HCT116 (cell line): ENCODE measurements around the gene NOXO1. TPM values are rescaled to one million over a fixed set of nuclear protein-coding genes. Genes with fewer than 3 reads are reported as not detected.

Source experiments
- ATAC-seq: fragments of 200-7000 bp; cut with Tn5 transposase; 2 replicates; pipeline ENCODE4 v1.9.1; 2020; ENCODE audit warnings: mild to moderate bottlenecking, moderate library complexity
- BruUV-seq: library from RNA; stranded (reverse); fragments of 400-500 nt; replicated peaks from 2 replicates; lab custom pipeline; 2021; lab: Mats Ljungman, UMichigan
- CTCF ChIA-PET: fragments of 300-600 bp; sonication (Branson Sonifier 250); formaldehyde crosslinking; loops from one replicate; lab custom pipeline; 2021; ENCODE audit warnings: antibody characterized with exemption; lab: Charles Lee
- POLR2A ChIA-PET: fragments of 300-600, 350-600 bp; sonication (Branson Sonifier 250); formaldehyde crosslinking; loops from one replicate; lab custom pipeline; 2021; ENCODE audit warnings: antibody characterized with exemption; lab: Charles Lee
- RAD21 ChIA-PET, 2 experiments: fragments of 300-600 bp; sonication (Branson Sonifier 250); formaldehyde crosslinking; loops; one replicate each; lab custom pipeline; 2023; ENCODE audit warnings: low total read pairs in 2 of 2; ENCODE audit not compliant: uncharacterized antibody in 2 of 2, unreplicated experiment in 2 of 2, low non-redundant PET in 1 of 2; lab: Charles Lee
- DNase-seq: peaks from one replicate; pipeline ENCODE4 v3.0.0-alpha.2; 2010; ENCODE audit warnings: low read depth, low spot score
- H2AFZ ChIP-seq: fragments of 200-600 bp; shearing (Covaris generic), sonication (generic); 2 replicates; pipeline ENCODE4 v1.6.1; 2017; ENCODE audit warnings: low read depth, mixed run types, mixed read lengths, antibody characterized with exemption, low read length; ENCODE audit not compliant: poor library complexity, severe bottlenecking
- H3K27ac ChIP-seq: 2 replicates; pipeline ENCODE4 v1.5.1; 2012; ENCODE audit warnings: low read depth, low read length
- H3K27me3 ChIP-seq: fragments of 200-600 bp; sonication (generic); 2 replicates; pipeline ENCODE4 v1.6.1; 2016; ENCODE audit warnings: mixed run types, low read length, mixed read lengths; ENCODE audit not compliant: insufficient read depth
- H3K36me3 ChIP-seq, 2 experiments: fragments of 200-500 bp in 1 of 2; fragments of 200-600 bp in 1 of 2; sonication (Bioruptor generic) in 1 of 2; sonication (generic) in 1 of 2; 2 replicates each; pipeline versions ENCODE4 v1.5.1 to v1.6.1; 2014 to 2016; ENCODE audit warnings: low read length in 2 of 2, inconsistent platforms in 1 of 2, mixed read lengths in 1 of 2, mixed run types in 1 of 2; ENCODE audit not compliant: insufficient read depth in 2 of 2, control insufficient read depth in 1 of 2
- H3K4me1 ChIP-seq, 2 experiments: fragments of 200-600 bp in 1 of 2; sonication (generic) in 1 of 2; 2 replicates each; pipeline versions ENCODE4 v1.5.1 to v1.6.1; 2012 to 2017; ENCODE audit warnings: low read length in 2 of 2, inconsistent platforms in 1 of 2, mild to moderate bottlenecking in 1 of 2, mixed read lengths in 1 of 2, mixed run types in 1 of 2, moderate library complexity in 1 of 2; ENCODE audit not compliant: insufficient read depth in 2 of 2, control insufficient read depth in 1 of 2
- H3K4me2 ChIP-seq: fragments of 200-600 bp; sonication (generic); 2 replicates; pipeline ENCODE4 v1.6.1; 2017; ENCODE audit warnings: mixed run types, low read length, mixed read lengths
- H3K4me3 ChIP-seq, 2 experiments: fragments of 200-600 bp in 1 of 2; sonication (generic) in 1 of 2; replicated peaks in 1 of 2; 2 replicates each; pipeline ENCODE4 v1.5.1; 2011 to 2016; ENCODE audit warnings: low read length in 2 of 2, control low read depth in 1 of 2, low read depth in 1 of 2, mild to moderate bottlenecking in 1 of 2, mixed read lengths in 1 of 2, mixed run types in 1 of 2
- H3K79me2 ChIP-seq: fragments of 200-600 bp; sonication (generic); 2 replicates; pipeline ENCODE4 v1.6.1; 2017; ENCODE audit warnings: mild to moderate bottlenecking, mixed run types, low read length, moderate library complexity, mixed read lengths; ENCODE audit not compliant: insufficient read depth
- H3K9ac ChIP-seq: fragments of 200-600 bp; sonication (generic); 2 replicates; pipeline ENCODE4 v1.6.1; 2016; ENCODE audit warnings: low read length, mixed read lengths
- H3K9me2 ChIP-seq: fragments of 200-600 bp; sonication (generic), shearing (Covaris generic); 2 replicates; pipeline ENCODE4 v1.6.1; 2017; ENCODE audit warnings: mixed run types, mild to moderate bottlenecking, moderate library complexity; ENCODE audit not compliant: insufficient read depth
- H3K9me3 ChIP-seq, 2 experiments: fragments of 200-500 bp in 1 of 2; fragments of 200-600 bp in 1 of 2; sonication (Bioruptor generic) in 1 of 2; sonication (generic) in 1 of 2; 2 replicates each; pipeline ENCODE4 v1.6.1; 2014 to 2017; ENCODE audit warnings: low read length in 2 of 2, mixed read lengths in 2 of 2, inconsistent platforms in 1 of 2, low read depth in 1 of 2, mild to moderate bottlenecking in 1 of 2, mixed run types in 1 of 2, moderate library complexity in 1 of 2; ENCODE audit not compliant: control insufficient read depth in 1 of 2, insufficient read depth in 1 of 2
- H4K20me1 ChIP-seq: fragments of 200-600 bp; sonication (generic), shearing (Covaris generic); 2 replicates; pipeline ENCODE4 v1.6.1; 2017; ENCODE audit warnings: mixed run types, mild to moderate bottlenecking, moderate library complexity; ENCODE audit not compliant: insufficient read depth
- EZH2 ChIP-seq: fragments of 200-600 bp; sonication (generic); IDR thresholded peaks from 2 replicates; pipeline ENCODE4 v1.6.1; 2017; ENCODE audit warnings: antibody characterized with exemption, mixed run types
- EZH2phosphoT487 ChIP-seq: fragments of 200-600 bp; IDR thresholded peaks from 2 replicates; pipeline ENCODE4 v1.6.1; 2018; ENCODE audit warnings: antibody characterized with exemption, borderline replicate concordance
- JUND ChIP-seq: IDR thresholded peaks from 2 replicates; pipeline ENCODE4 v1.6.1; 2012
- TCF7L2 ChIP-seq: IDR thresholded peaks from 2 replicates; pipeline ENCODE4 v1.7.0; 2011; ENCODE audit warnings: borderline replicate concordance, inconsistent platforms; ENCODE audit not compliant: insufficient read depth, insufficient read length; ENCODE audit errors: extremely low read depth
- YY1 ChIP-seq: IDR thresholded peaks from 2 replicates; pipeline ENCODE4 v1.6.1; 2011; ENCODE audit warnings: low read length, low read depth, moderate library complexity, mild to moderate bottlenecking; ENCODE audit not compliant: insufficient replicate concordance; ENCODE audit errors: extremely low read depth
- intact Hi-C: fragments of 100-400 bp; cut with micrococcal nuclease; formaldehyde crosslinking; loops from 2 replicates; pipeline ENCODE4 v1.10.0; 2022
- total RNA-seq: library from RNA; stranded (reverse); gene quantifications from one replicate; pipeline ENCODE4 v1.2.1, GENCODE V29; 2021; ENCODE audit not compliant: unreplicated experiment
- TF ChIP-seq, protein P1 (sequence below): IDR thresholded peaks from 2 replicates; pipeline ENCODE4 v1.6.1; 2012
- TF ChIP-seq, protein P2 (sequence below): IDR thresholded peaks from 2 replicates; pipeline ENCODE4 v1.6.1; 2011; ENCODE audit warnings: mild to moderate bottlenecking, low read length, moderate library complexity; ENCODE audit not compliant: insufficient replicate concordance; ENCODE audit errors: extremely low read depth

NOXO1 gene
- total RNA-seq, 1 experiment from 2014 or later, result 10.0 TPM

DNA sequence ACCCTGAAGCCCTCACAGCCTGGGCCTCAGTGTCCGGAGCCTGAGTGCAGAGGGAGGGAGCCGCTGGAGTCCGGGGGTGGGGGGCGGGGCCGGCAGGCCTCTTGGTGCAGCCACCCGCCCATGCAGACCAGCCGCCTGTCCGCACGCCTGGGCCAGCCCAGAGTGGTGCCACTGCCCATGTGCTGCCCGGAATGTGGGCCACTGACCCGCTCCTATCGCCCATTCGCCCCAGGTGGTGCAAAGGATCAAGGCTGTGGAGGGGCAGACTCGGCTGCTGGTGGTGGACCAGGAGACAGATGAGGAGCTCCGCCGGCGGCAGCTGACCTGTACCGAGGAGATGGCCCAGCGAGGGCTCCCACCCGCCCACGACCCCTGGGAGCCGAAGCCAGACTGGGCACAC, 48.1 kb upstream of the NOXO1 start:
- ATAC-seq, result no peak
- no peak for DNase-seq
- BruUV-seq, result no TSS peak
- no peaks in the 10 kb centered on the region for H3K27me3 ChIP-seq
- H3K4me2 ChIP-seq, result no peak overlapping the region
- H3K9ac ChIP-seq, result no peak overlapping the region
- no peaks in the 10 kb centered on the region for H4K20me1 ChIP-seq
- POLR2A ChIA-PET, result no interaction called here
- H3K27ac ChIP-seq, result no peak overlapping the region
- CTCF ChIA-PET, result no interaction called here
- intact Hi-C loops, result loop anchor here (10.0 kb wide), 1 partner anchor 225 kb away; the partner anchor contains the start of gene ECI1
- no peaks in the 10 kb centered on the region for H3K36me3 ChIP-seq
- no peaks in the 10 kb centered on the region for H3K9me2 ChIP-seq
- TF ChIP-seq, protein P1, sequence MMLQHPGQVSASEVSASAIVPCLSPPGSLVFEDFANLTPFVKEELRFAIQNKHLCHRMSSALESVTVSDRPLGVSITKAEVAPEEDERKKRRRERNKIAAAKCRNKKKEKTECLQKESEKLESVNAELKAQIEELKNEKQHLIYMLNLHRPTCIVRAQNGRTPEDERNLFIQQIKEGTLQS, result no peak
- TF ChIP-seq JUND (no peak), YY1 (no peak), EZH2 (no peak), TCF7L2 (no peak), EZH2phosphoT487 (no peak)
- TF ChIP-seq, protein P2, sequence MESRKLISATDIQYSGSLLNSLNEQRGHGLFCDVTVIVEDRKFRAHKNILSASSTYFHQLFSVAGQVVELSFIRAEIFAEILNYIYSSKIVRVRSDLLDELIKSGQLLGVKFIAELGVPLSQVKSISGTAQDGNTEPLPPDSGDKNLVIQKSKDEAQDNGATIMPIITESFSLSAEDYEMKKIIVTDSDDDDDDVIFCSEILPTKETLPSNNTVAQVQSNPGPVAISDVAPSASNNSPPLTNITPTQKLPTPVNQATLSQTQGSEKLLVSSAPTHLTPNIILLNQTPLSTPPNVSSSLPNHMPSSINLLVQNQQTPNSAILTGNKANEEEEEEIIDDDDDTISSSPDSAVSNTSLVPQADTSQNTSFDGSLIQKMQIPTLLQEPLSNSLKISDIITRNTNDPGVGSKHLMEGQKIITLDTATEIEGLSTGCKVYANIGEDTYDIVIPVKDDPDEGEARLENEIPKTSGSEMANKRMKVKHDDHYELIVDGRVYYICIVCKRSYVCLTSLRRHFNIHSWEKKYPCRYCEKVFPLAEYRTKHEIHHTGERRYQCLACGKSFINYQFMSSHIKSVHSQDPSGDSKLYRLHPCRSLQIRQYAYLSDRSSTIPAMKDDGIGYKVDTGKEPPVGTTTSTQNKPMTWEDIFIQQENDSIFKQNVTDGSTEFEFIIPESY, result no peak
- RAD21 ChIA-PET, result interaction anchor here in 1 of 2 experiments (0.7 kb wide), 1 partner anchor 174 kb away, joined by 4 read pairs; no protein-coding TSS in a partner anchor
- H3K79me2 ChIP-seq, result peaks cover 14% of the 10 kb centered on the region; the same call in 1 of the 2 replicates
- no peak overlapping the region for H3K4me3 ChIP-seq
- H3K9me3 ChIP-seq, result no peaks in the 10 kb centered on the region
- H2AFZ ChIP-seq, result no peak overlapping the region
- H3K4me1 ChIP-seq, result peaks cover 11 to 26% of the 10 kb centered on the region in 2 experiments
